ENCODE measurements around the gene TMEM11. TPM values are rescaled to one million over a fixed set of nuclear protein-coding genes. Genes with fewer than 3 reads are reported as not detected.

TMEM11 gene
- total and polyA plus RNA-seq, 2 of the 8 experiments (the other 6 are each of a cell fraction or from before 2014, with no cell fraction given) = 33.3 to 90.4 TPM

- no peak for DNase-seq (ENCODE audit: low read depth in 1 of 2, low spot score in 2 of 2)
- Histone ChIP-seq H4K20me1 (replicated peaks in 1 of 2; ENCODE audit: control insufficient read depth in 1 of 2, insufficient read depth in 2 of 2, low read length in 2 of 2) (peaks cover 0 to 6% of the 10 kb centered on the region in 2 experiments), H3K79me2 (ENCODE audit: control insufficient read depth in 1 of 2, insufficient read depth in 2 of 2, low read length in 2 of 2) (no peaks in the 10 kb centered on the region), H2BK120ac (replicated peaks; ENCODE audit: low read depth, low read length) (no peak overlapping the region), H3K23me2 (ENCODE audit: low read depth, low read length) (peaks cover 6% of the 10 kb centered on the region; the same call in 1 of the 2 replicates), H3K14ac (ENCODE audit: insufficient read length) (no peak overlapping the region), H3K36me3 (ENCODE audit: control insufficient read depth in 2 of 4, insufficient read depth in 4 of 4, low read length in 3 of 4) (no peaks in the 10 kb centered on the region), H2BK15ac (ENCODE audit: low read length) (0 out of 2 replicates have a peak overlapping the region, but pooled peaks have one; percentile 61), H3K4me2 (ENCODE audit: insufficient read depth in 1 of 2, low read depth in 2 of 2, low read length in 2 of 2) (no peak overlapping the region), H3K9ac (replicated peaks in 1 of 4; ENCODE audit: extremely low read depth in 1 of 4, low read depth in 3 of 4, low read length in 3 of 4) (no peak overlapping the region), H3K27me3 (replicated peaks in 1 of 4; ENCODE audit: control insufficient read depth in 3 of 4, extremely low read depth in 1 of 4, insufficient read depth in 3 of 4, low read length in 3 of 4) (peaks cover 0 to 6% (median 4%) of the 10 kb centered on the region in 4 experiments; a peak in 2 of 7 replicates), H4K5ac (ENCODE audit: insufficient read length, low read depth, low read length) (no peak overlapping the region), H2BK20ac (ENCODE audit: low read length) (no peak overlapping the region), H3K79me1 (ENCODE audit: low read depth, low read length) (peaks cover under 1% of the 10 kb centered on the region; the same call in 1 of the 2 replicates), H3K23ac (ENCODE audit: insufficient read length) (no peak overlapping the region), H3K9me3 (ENCODE audit: insufficient read depth in 2 of 2, low read depth in 1 of 2, low read length in 1 of 2) (no peaks in the 10 kb centered on the region), H2AFZ (ENCODE audit: low read length) (no peak overlapping the region), H2BK12ac (ENCODE audit: low read depth, low read length) (no peak overlapping the region), H4K8ac (ENCODE audit: extremely low read depth, insufficient read depth, low read length) (no peak overlapping the region), H3K4me1 (replicated peaks in 1 of 4; ENCODE audit: control insufficient read depth in 3 of 4, insufficient read depth in 4 of 4, low read length in 3 of 4) (peaks cover 0 to 11% (median 4%) of the 10 kb centered on the region in 4 experiments; a peak in 5 of 7 replicates), H3K4me3 (ENCODE audit: extremely low read depth in 1 of 4, insufficient read depth in 2 of 4, low read depth in 3 of 4, low read length in 4 of 4) (no peak overlapping the region), H3K18ac (ENCODE audit: extremely low read depth, low read length) (no peak overlapping the region), H4K91ac (replicated peaks; ENCODE audit: insufficient read length, low read length) (no peak overlapping the region), H3K56ac (replicated peaks; ENCODE audit: insufficient read length, low read depth, low read length) (no peak overlapping the region), H3K27ac (ENCODE audit: low read depth, low read length) (no peak overlapping the region), H2BK5ac (ENCODE audit: low read depth, low read length) (no peak overlapping the region), H2AK5ac (ENCODE audit: low read depth, low read length) (no peak overlapping the region), H3K4ac (replicated peaks; ENCODE audit: insufficient read length, low read depth, low read length) (no peak overlapping the region)
- no peak for FAIRE-seq
- WGBS, 2 experiments (ENCODE audit: extremely low coverage in 1 of 2, insufficient coverage in 1 of 2, insufficient read length in 1 of 2, insufficient replicate concordance in 2 of 2, low coverage in 1 of 2, low lambda C conversion rate in 2 of 2, missing lambda C conversion rate in 1 of 2) = 81% methylated on average over 4 of the region's 4 CpGs; no CpG with 5 or more reads in 1 of the 2 experiments
- TF ChIP-seq RXRA (IDR thresholded peaks at IDR 0.05; ENCODE audit: insufficient read depth, low read depth, low read length) (no peak), EP300 (IDR thresholded peaks at IDR 0.05; ENCODE audit: borderline replicate concordance in 1 of 2, low read depth in 2 of 2, low read length in 2 of 2) (no peak), SUZ12 (IDR thresholded peaks at IDR 0.05; ENCODE audit: low read length) (no peak), CTBP2 (IDR thresholded peaks at IDR 0.05; ENCODE audit: borderline replicate concordance, insufficient read depth, insufficient read length, low read length) (no peak), BACH1 (IDR thresholded peaks at IDR 0.05; ENCODE audit: low read length) (no peak), CBX5 (IDR thresholded peaks at IDR 0.05; ENCODE audit: low read depth, low read length) (no peak), BRCA1 (IDR thresholded peaks at IDR 0.05; ENCODE audit: low read depth, low read length) (no peak)
- ChIA-PET POLR2A (ENCODE audit: partially characterized antibody) (interaction anchor here (1.5 kb wide), 1 partner anchor 25 kb away, joined by 6 read pairs; no protein-coding TSS in a partner anchor), CTCF (ENCODE audit: partially characterized antibody) (interaction anchor here (1.2 to 6.6 kb wide), 5 partner anchors 11 to 146 kb away, joined by 3 to 42 read pairs (median 7); no protein-coding TSS in a partner anchor)
Measured at GRCh38 chr17:21250854-21251253, 36.9 kb upstream of the TMEM11 start.

Data from H1 (cell line).